Keratinocyte (primary cell): ENCODE measurements around the gene DST. TPM values are rescaled to one million over a fixed set of nuclear protein-coding genes. Genes with fewer than 3 reads are reported as not detected.

Experiments used
- DNase-seq: peaks from one replicate; pipeline ENCODE4 v3.0.0-alpha.2; 2011; ENCODE audit warnings: low read depth, missing footprints, low spot score
- FAIRE-seq: peaks from 2 replicates; lab custom pipeline; 2011; peaks lifted over from hg19 to GRCh38; lab: Jason Lieb, UNC
- H2AFZ ChIP-seq: 2 replicates; pipeline ENCODE4 v1.6.0; 2012; ENCODE audit warnings: low read length, control low read depth, inconsistent platforms; ENCODE audit not compliant: control insufficient read depth
- H3K27ac ChIP-seq: 2 replicates; pipeline ENCODE4 v1.5.1; 2011; ENCODE audit warnings: low read length; ENCODE audit not compliant: control insufficient read depth, insufficient read depth
- H3K27me3 ChIP-seq: 3 replicates; pipeline ENCODE4 v1.6.0; 2011; ENCODE audit warnings: low read length; ENCODE audit not compliant: control insufficient read depth, insufficient read depth; ENCODE audit errors: extremely low read depth
- H3K36me3 ChIP-seq, 2 experiments: 2 replicates in 1 of 2; 3 replicates in 1 of 2; pipeline ENCODE4 v1.5.1; 2011; ENCODE audit warnings: low read length in 2 of 2, mild to moderate bottlenecking in 1 of 2; ENCODE audit not compliant: control insufficient read depth in 2 of 2, insufficient read depth in 2 of 2; ENCODE audit errors: extremely low read depth in 1 of 2
- H3K4me1 ChIP-seq: 3 replicates; pipeline ENCODE4 v1.5.1; 2011; ENCODE audit warnings: low read length; ENCODE audit not compliant: control insufficient read depth, insufficient read depth; ENCODE audit errors: extremely low read depth
- H3K4me2 ChIP-seq: 3 replicates; pipeline ENCODE4 v1.6.0; 2011; ENCODE audit warnings: low read depth, low read length; ENCODE audit not compliant: control insufficient read depth, insufficient read depth; ENCODE audit errors: extremely low read depth
- H3K4me3 ChIP-seq, 3 experiments: fragments of 200-600 bp in 1 of 3; sonication (generic) in 1 of 3; 2 replicates in 2 of 3; 3 replicates in 1 of 3; pipeline ENCODE4 v1.5.1; 2011 to 2016; ENCODE audit warnings: low read length in 3 of 3, mild to moderate bottlenecking in 3 of 3, control low read depth in 2 of 3, inconsistent platforms in 1 of 3, low read depth in 1 of 3, mixed read lengths in 1 of 3, mixed run types in 1 of 3, moderate library complexity in 1 of 3; ENCODE audit not compliant: control insufficient read depth in 2 of 3, insufficient read depth in 2 of 3; ENCODE audit errors: extremely low read depth in 1 of 3
- H3K79me2 ChIP-seq: 2 replicates; pipeline ENCODE4 v1.6.0; 2012; ENCODE audit warnings: low read length; ENCODE audit not compliant: control insufficient read depth, insufficient read depth
- H3K9ac ChIP-seq: 3 replicates; pipeline ENCODE4 v1.6.0; 2011; ENCODE audit warnings: low read length; ENCODE audit not compliant: control insufficient read depth, insufficient read depth; ENCODE audit errors: extremely low read depth
- H3K9me1 ChIP-seq: 3 replicates; pipeline ENCODE4 v1.6.0; 2011; ENCODE audit warnings: low read length; ENCODE audit not compliant: control insufficient read depth, insufficient read depth; ENCODE audit errors: extremely low read depth
- H3K9me3 ChIP-seq: 2 replicates; pipeline ENCODE4 v1.5.1; 2012; ENCODE audit warnings: low read depth, low read length; ENCODE audit not compliant: control insufficient read depth
- H4K20me1 ChIP-seq: 3 replicates; pipeline ENCODE4 v1.6.0; 2011; ENCODE audit warnings: low read length; ENCODE audit not compliant: control insufficient read depth, insufficient read depth; ENCODE audit errors: extremely low read depth
- CTCF ChIP-seq, 3 experiments: IDR thresholded peaks in 1 of 3; conservative IDR thresholded peaks in 1 of 3; optimal IDR thresholded peaks in 1 of 3; 2 replicates in 2 of 3; 3 replicates in 1 of 3; pipeline versions ENCODE3 to v1.5.1; 2011; ENCODE audit warnings: low read length in 3 of 3, mild to moderate bottlenecking in 3 of 3, moderate library complexity in 2 of 3, control low read depth in 1 of 3, inconsistent platforms in 1 of 3; ENCODE audit not compliant: insufficient read depth in 2 of 3; ENCODE audit errors: extremely low read depth in 1 of 3
- EZH2 ChIP-seq: IDR thresholded peaks from one replicate; pipeline ENCODE4 v1.6.1; 2012; ENCODE audit warnings: inconsistent platforms, mild to moderate bottlenecking, low read length, moderate library complexity
- dilution Hi-C: fragments of 300-500 bp; cut with MboI; formaldehyde crosslinking; loops from one replicate; pipeline ENCODE4 v1.7.0; 2020; ENCODE audit warnings: low sequenced_read_pairs; ENCODE audit not compliant: extremely low pct_ligation_motif_present
- polyA plus RNA-seq, 5 experiments: library from polyadenylated mRNA; depleted of rRNA in 3 of 5; stranded (reverse) in 3 of 5; stranded (forward) in 1 of 5; unstranded in 1 of 5; fragments of >200 nt; gene quantifications; 1 replicate in 1 of 5; 2 replicates in 3 of 5; 3 replicates in 1 of 5; pipeline versions ENCODE4 v1.2.1 to v1.2.3, GENCODE V29; 2011 to 2012; ENCODE audit warnings: missing spikeins in 2 of 5, low read depth in 1 of 5, low replicate concordance in 1 of 5

The DST gene
- polyA plus RNA-seq, 1 donor (not counting 4 experiments of a cell fraction or from before 2014, with no cell fraction given): 455 TPM

- Histone ChIP-seq H3K4me3 (no peak overlapping the region), H3K36me3 (peaks cover 1 to 11% of the 10 kb centered on the region in 2 experiments), H2AFZ (no peak overlapping the region), H3K27me3 (no peaks in the 10 kb centered on the region), H3K9me1 (no peaks in the 10 kb centered on the region), H4K20me1 (no peaks in the 10 kb centered on the region), H3K27ac (no peak overlapping the region), H3K9ac (no peak overlapping the region), H3K4me2 (no peak overlapping the region), H3K9me3 (no peaks in the 10 kb centered on the region), H3K4me1 (peaks cover 4% of the 10 kb centered on the region), H3K79me2 (no peaks in the 10 kb centered on the region)
- DNase-seq (no peak), FAIRE-seq (no peak)
- TF ChIP-seq CTCF (optimal IDR thresholded peaks at IDR 0.05 in 1 of 3, IDR thresholded peaks at IDR 0.05 in 1 of 3, conservative IDR thresholded peaks at IDR 0.05 in 1 of 3; ENCODE audit: extremely low read depth in 1 of 3, insufficient read depth in 2 of 3, low read length in 3 of 3): no peak
- no peak for TF ChIP-seq EZH2
- dilution Hi-C loops: no loop called here
Measured at GRCh38 chr6:56513631-56514030, 129.1 kb downstream of the DST start.

- peaks cover 4% of the 10 kb centered on the region for H3K4me1 ChIP-seq
- H3K9me3 ChIP-seq: no peaks in the 10 kb centered on the region
- dilution Hi-C loops: no loop called here
- H3K27ac ChIP-seq: no peak overlapping the region
- peak; percentile 32 for FAIRE-seq
- no peak overlapping the region for H2AFZ ChIP-seq
- H3K4me2 ChIP-seq: no peak overlapping the region
- no peaks in the 10 kb centered on the region for H4K20me1 ChIP-seq
- no peak overlapping the region for H3K9ac ChIP-seq
- H3K27me3 ChIP-seq: no peaks in the 10 kb centered on the region
- DNase-seq: no peak
- TF ChIP-seq EZH2: no peak
- no peak for TF ChIP-seq CTCF (optimal IDR thresholded peaks at IDR 0.05 in 1 of 3, IDR thresholded peaks at IDR 0.05 in 1 of 3, conservative IDR thresholded peaks at IDR 0.05 in 1 of 3; ENCODE audit: extremely low read depth in 1 of 3, insufficient read depth in 2 of 3, low read length in 3 of 3)
- no peak overlapping the region for H3K4me3 ChIP-seq
- no peaks in the 10 kb centered on the region for H3K79me2 ChIP-seq
- no peaks in the 10 kb centered on the region for H3K9me1 ChIP-seq
- peaks cover 5 to 11% of the 10 kb centered on the region in 2 experiments for H3K36me3 ChIP-seq
Measured at GRCh38 chr6:56511591-56511990, 131.1 kb downstream of the DST start.
